22Rv1 (cell line): Measurements from ENCODE around the gene SHC1.

Source experiments
- H3K27ac ChIP-seq: fragments of 450-650 bp; 2 replicates; pipeline ENCODE4 v1.5.1; 2017
- ZFX ChIP-seq: fragments of 450-650 bp; IDR thresholded peaks from 2 replicates; pipeline ENCODE4 v1.6.1; 2017; ENCODE audit warnings: antibody characterized with exemption, borderline replicate concordance
- TF ChIP-seq, protein P1 (sequence below): fragments of 450-650 bp; IDR thresholded peaks from 2 replicates; pipeline ENCODE4 v1.5.1; 2017; ENCODE audit warnings: mild to moderate bottlenecking

SHC1 gene

DNA sequence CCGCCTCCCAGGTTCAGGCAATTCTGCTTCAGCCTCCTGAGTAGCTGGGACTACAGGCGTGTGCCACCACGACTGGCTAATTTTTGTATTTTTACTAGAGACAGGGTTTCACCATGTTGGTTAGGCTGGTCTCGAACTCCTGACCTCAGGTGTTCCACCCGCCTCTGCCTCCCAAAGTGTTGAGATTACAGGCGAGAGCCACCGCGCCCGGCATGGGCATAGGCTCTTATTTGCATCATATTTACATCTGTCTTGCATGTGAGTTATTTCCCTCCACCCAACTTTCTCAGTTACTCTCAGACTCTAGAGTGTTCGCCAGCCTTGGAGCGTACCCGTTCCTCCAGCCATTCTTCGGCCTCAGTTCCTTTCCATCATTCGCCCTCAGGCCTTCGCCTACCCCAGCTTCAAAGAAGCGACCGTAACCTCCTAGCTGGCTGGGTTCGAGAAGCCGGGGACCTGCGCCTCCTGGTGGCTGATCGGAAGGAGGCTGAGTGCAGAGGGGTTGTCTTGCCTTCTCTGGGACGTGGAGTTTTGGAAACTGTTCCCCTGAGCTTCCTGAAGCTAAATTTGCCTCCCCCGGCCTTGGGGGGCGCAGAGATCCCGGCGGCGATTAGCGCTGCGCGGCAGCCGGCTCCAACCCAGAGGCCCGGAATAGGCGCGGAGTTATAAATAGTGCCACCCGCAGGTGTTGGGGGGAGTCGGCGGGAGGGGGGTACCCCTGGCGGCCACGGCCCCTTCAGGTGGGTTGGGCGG lies 28.4 kb upstream of the SHC1 start:
- TF ChIP-seq ZFX, result no peak
- TF ChIP-seq, protein P1, sequence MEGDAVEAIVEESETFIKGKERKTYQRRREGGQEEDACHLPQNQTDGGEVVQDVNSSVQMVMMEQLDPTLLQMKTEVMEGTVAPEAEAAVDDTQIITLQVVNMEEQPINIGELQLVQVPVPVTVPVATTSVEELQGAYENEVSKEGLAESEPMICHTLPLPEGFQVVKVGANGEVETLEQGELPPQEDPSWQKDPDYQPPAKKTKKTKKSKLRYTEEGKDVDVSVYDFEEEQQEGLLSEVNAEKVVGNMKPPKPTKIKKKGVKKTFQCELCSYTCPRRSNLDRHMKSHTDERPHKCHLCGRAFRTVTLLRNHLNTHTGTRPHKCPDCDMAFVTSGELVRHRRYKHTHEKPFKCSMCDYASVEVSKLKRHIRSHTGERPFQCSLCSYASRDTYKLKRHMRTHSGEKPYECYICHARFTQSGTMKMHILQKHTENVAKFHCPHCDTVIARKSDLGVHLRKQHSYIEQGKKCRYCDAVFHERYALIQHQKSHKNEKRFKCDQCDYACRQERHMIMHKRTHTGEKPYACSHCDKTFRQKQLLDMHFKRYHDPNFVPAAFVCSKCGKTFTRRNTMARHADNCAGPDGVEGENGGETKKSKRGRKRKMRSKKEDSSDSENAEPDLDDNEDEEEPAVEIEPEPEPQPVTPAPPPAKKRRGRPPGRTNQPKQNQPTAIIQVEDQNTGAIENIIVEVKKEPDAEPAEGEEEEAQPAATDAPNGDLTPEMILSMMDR, result peak; percentile 98
- peak overlapping the region; percentile 98 for H3K27ac ChIP-seq

DNA sequence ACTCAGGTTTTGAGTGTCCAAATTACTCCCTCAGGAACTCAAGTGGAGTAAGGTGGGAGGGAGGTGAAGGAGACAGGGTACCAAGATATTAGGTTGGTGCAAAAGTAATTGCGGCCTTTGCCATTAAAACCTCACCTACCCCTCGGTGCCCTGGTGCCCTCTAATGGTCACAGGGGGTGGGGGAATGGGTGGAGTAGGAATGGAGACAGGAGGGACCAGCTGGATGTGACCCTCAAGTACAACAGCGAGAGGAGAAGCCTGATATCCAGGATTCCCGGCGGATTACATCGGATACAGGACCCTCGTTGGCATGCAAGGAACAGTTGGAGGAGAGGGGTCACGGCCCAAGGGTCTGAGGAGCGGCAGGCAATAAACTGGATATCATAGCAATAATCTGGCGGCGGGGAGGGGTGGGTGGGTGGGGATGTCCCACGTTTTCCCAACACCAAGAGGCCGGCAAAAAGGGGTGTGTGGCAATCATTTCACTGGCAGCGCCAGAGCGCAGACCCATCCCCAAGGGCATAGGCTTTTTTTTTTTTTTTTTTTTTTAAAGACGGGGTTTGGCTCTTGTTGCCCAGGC lies 27.7 kb upstream of the SHC1 start:
- TF ChIP-seq ZFX, result no peak
- TF ChIP-seq, protein P1, result no peak; the same call in 1 of the 2 replicates
- peak overlapping the region; percentile 98 for H3K27ac ChIP-seq

DNA sequence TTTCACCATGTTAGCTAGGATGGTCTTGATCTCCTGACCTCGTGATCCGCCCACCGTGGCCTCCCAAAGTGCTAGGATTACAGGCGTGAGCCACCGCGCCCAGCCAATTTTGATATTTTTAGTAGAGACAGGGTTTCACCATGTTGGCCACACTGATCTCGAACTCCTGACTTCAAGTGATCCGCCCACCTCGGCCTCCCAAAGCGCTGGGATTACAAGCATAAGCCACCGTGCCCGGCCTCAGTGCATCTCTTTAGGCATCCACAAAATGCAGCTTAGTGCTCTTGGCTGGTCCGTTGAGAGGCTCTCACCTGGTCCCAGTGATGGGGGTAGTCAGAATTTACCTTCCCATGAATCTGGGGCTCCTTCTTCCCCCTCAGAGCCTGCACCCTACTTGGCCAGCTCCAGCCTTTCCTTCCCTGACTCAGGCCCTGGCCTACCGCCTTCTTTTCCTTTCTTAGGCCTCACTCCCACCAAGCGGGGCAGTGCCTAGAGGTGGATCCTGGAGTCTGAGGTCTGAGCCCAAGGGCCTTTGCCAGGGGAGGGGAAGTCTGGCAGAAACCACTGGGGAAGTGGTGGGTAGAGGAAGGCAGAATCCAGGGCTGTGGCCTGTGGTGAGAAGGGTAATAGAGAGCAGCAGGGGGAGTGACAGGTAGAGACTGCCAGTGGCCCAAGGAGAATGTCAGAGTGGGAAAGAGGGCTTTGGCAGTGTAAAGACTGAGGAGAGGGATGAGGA lies 26.6 kb upstream of the SHC1 start:
- peak overlapping the region; percentile 47 for H3K27ac ChIP-seq
- TF ChIP-seq, protein P1, result no peak
- no peak for TF ChIP-seq ZFX

DNA sequence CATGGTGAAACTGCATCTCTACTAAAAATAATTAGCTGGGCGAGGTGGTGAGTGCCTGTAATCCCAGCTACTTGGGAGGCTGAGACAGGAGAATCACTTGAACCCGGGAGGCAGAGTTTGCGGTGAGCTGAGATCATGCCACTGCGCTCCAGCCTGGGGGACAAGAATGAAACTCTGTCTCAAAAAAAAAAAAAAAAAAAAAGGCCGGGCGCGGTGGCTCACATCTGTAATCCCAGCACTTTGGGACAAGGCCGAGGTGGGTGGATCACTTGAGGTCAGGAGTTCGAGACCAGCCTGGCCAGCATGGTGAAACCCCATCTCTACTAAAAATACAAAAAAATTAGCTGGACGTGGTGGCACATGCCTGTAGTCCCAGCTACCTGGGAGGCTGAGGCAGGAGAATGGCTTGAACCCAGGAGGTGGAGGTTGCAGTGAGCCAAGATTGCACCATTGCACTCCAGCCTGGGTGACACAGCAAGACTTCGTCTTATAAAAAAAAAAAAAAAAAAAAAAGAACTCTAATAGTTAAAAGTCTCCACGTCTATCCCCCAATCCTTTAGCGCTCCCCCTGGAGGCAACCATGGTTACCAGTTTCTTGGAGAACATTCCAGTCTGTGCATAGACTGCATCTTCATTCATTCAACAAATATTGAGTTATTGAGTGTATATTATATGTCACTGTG lies 24.9 kb upstream of the SHC1 start:
- H3K27ac ChIP-seq, result peak overlapping the region; percentile 57; the same call in 1 of the 2 replicates
- TF ChIP-seq, protein P1, result peak; percentile 65

DNA sequence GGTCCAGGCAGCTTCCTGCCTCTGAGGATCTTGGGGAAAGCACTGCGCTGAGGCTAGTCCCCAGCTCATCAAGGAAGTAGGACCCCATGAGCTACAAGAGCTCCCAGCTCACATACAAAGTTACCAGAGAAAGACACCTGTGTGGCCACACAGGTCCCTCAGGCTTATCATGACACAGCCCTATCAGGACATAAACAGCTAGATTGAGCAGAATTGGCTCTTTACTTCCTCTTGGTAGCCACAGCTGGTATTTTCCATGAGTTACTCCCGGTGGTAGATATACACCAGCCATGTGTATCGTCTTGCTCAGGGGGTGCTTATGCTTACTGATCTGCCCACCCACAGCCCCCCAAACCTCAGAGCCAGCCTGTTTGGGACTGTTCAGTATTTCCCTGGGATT lies 24.0 kb upstream of the SHC1 start:
- peak overlapping the region; percentile 57 for H3K27ac ChIP-seq
- no peak for TF ChIP-seq ZFX
- TF ChIP-seq, protein P1, result no peak

DNA sequence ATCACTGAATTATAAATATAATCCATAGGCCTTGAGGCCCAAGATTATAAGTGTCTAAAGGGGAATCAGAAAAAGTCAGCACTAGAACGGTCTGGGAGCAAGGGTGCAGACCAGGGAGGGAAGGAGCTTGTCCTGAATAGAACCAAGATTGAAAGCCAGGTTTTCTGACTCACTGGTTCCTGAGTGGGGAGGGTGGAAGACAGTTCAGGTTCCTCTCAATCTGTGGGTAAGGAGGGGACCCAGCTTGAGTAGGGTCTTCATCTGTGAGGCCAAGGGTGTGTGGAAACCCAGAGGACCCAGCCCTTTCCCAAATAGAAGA lies 23.7 kb upstream of the SHC1 start:
- TF ChIP-seq ZFX, result no peak
- TF ChIP-seq, protein P1, result no peak

More for the DNA sequence above, 23.7 kb upstream of the SHC1 start:
- peak overlapping the region; percentile 57 for H3K27ac ChIP-seq
